Calu3 (cell line): ENCODE data around the gene MLLT10. TPM values are rescaled to one million over a fixed set of nuclear protein-coding genes. Genes with fewer than 3 reads are reported as not detected.

Experiments
- BruUV-seq: library from RNA; stranded (reverse); fragments of 400-500 nt; replicated peaks from 2 replicates; lab custom pipeline; 2021; lab: Mats Ljungman, UMichigan
- CTCF ChIA-PET: fragments of 300-600 bp; sonication (Branson Sonifier 250); formaldehyde crosslinking; loops from one replicate; lab custom pipeline; 2022; ENCODE audit warnings: antibody characterized with exemption; lab: Charles Lee
- DNase-seq: peaks from one replicate; pipeline ENCODE4 v3.0.0; 2022
- H3K27ac Mint-ChIP-seq: one replicate; pipeline ENCODE4 v1.8.0; 2022; ENCODE audit warnings: mixed read lengths; ENCODE audit not compliant: unreplicated experiment
- H3K27me3 Mint-ChIP-seq: one replicate; pipeline ENCODE4 v1.8.0; 2022; ENCODE audit warnings: mixed read lengths; ENCODE audit not compliant: unreplicated experiment
- H3K36me3 Mint-ChIP-seq: one replicate; pipeline ENCODE4 v1.8.0; 2022; ENCODE audit warnings: mild to moderate bottlenecking, moderate library complexity, mixed read lengths; ENCODE audit not compliant: insufficient read depth, unreplicated experiment
- H3K4me1 Mint-ChIP-seq: one replicate; pipeline ENCODE4 v1.8.0; 2022; ENCODE audit warnings: mild to moderate bottlenecking, low read depth, mixed read lengths; ENCODE audit not compliant: unreplicated experiment
- H3K4me3 Mint-ChIP-seq: one replicate; pipeline ENCODE4 v1.8.0; 2022; ENCODE audit warnings: mild to moderate bottlenecking, low read depth, moderate library complexity, mixed read lengths; ENCODE audit not compliant: unreplicated experiment
- H3K9me3 Mint-ChIP-seq: one replicate; pipeline ENCODE4 v1.8.0; 2022; ENCODE audit warnings: low read depth, mixed read lengths; ENCODE audit not compliant: unreplicated experiment
- CTCF ChIP-seq: fragments of 200-600 bp; IDR thresholded peaks from one replicate; pipeline ENCODE4 v1.8.0; 2022; ENCODE audit warnings: antibody characterized with exemption; ENCODE audit not compliant: unreplicated experiment
- intact Hi-C: fragments of 100-400 bp; cut with micrococcal nuclease; formaldehyde crosslinking; loops from one replicate; pipeline ENCODE4 v1.10.0; 2022; ENCODE audit not compliant: unreplicated experiment
- total RNA-seq: library from RNA; stranded (reverse); gene quantifications from 2 replicates; pipeline ENCODE4 v1.2.3, GENCODE V29; 2022

Gene MLLT10
- total RNA-seq, 1 experiment from 2014 or later, result 34.7 TPM

GRCh38 chr10:21759232-21759631 is 225.2 kb downstream of the MLLT10 start:
- Mint-ChIP-seq H3K27ac (no peak overlapping the region), H3K9me3 (no peaks in the 10 kb centered on the region), H3K4me1 (no peaks in the 10 kb centered on the region), H3K36me3 (no peaks in the 10 kb centered on the region), H3K27me3 (no peaks in the 10 kb centered on the region), H3K4me3 (no peak overlapping the region)
- no peak for DNase-seq
- CTCF ChIA-PET, result no interaction called here
- no peak for TF ChIP-seq CTCF
- intact Hi-C loops, result no loop called here
- BruUV-seq, result no TSS peak

- no peak for TF ChIP-seq CTCF
- BruUV-seq, result no TSS peak
- no peaks in the 10 kb centered on the region for H3K36me3 Mint-ChIP-seq
- intact Hi-C loops, result no loop called here
- no peak overlapping the region for H3K4me3 Mint-ChIP-seq
- no peaks in the 10 kb centered on the region for H3K9me3 Mint-ChIP-seq
- DNase-seq, result no peak
- H3K27ac Mint-ChIP-seq, result no peak overlapping the region
- CTCF ChIA-PET, result no interaction called here
- no peaks in the 10 kb centered on the region for H3K4me1 Mint-ChIP-seq
- no peaks in the 10 kb centered on the region for H3K27me3 Mint-ChIP-seq
These were observed 226.3 kb downstream of the MLLT10 start for GRCh38 chr10:21760332-21760731.

GRCh38 chr10:21764466-21765189 is 230.6 kb downstream of the MLLT10 start:
- CTCF ChIA-PET, result no interaction called here
- TF ChIP-seq CTCF, result no peak
- Mint-ChIP-seq H3K27ac (no peak overlapping the region), H3K27me3 (no peaks in the 10 kb centered on the region), H3K4me3 (no peak overlapping the region), H3K9me3 (no peaks in the 10 kb centered on the region), H3K36me3 (no peaks in the 10 kb centered on the region), H3K4me1 (no peaks in the 10 kb centered on the region)
- intact Hi-C loops, result no loop called here
- no TSS peak for BruUV-seq
- DNase-seq, result no peak

- intact Hi-C loops, result no loop called here
- CTCF ChIA-PET, result interaction anchor here (0.6 kb wide), 1 partner anchor 172 kb away, joined by 8 read pairs; no protein-coding TSS in a partner anchor
These were observed 235.0 kb downstream of the MLLT10 start for GRCh38 chr10:21769041-21769440.

More at GRCh38 chr10:21769041-21769440, 235.0 kb downstream of the MLLT10 start:
- no peaks in the 10 kb centered on the region for H3K27me3 Mint-ChIP-seq
- no peaks in the 10 kb centered on the region for H3K9me3 Mint-ChIP-seq
- BruUV-seq, result no TSS peak
- no peak for TF ChIP-seq CTCF
- H3K4me1 Mint-ChIP-seq, result no peaks in the 10 kb centered on the region
- H3K27ac Mint-ChIP-seq, result no peak overlapping the region
- H3K36me3 Mint-ChIP-seq, result no peaks in the 10 kb centered on the region
- H3K4me3 Mint-ChIP-seq, result no peak overlapping the region
- DNase-seq, result no peak
